ENCODE measurements around the gene SPINT3. TPM values are rescaled to one million over a fixed set of nuclear protein-coding genes. Genes with fewer than 3 reads are reported as not detected.

The SPINT3 gene
- total and polyA plus RNA-seq, 4 donors, result 0.18 TPM; not detected in 3

- no peak for DNase-seq
These were observed 5.1 kb downstream of the SPINT3 start for GRCh38 chr20:45510242-45510862.

GRCh38 chr20:45509091-45509490 lies 6.3 kb downstream of the SPINT3 start:
- 59 to 85% methylated on average over 4 of the region's 4 CpGs for WGBS, 2 donors
- Histone ChIP-seq H3K9ac (ENCODE audit: insufficient read depth in 1 of 2, low read length in 2 of 2) (no peak overlapping the region), H3K4me3 (no peak overlapping the region), H3K27me3 (ENCODE audit: control insufficient read depth in 3 of 3, insufficient read depth in 3 of 3, low read length in 2 of 3) (no peaks in the 10 kb centered on the region), H3K4me1 (ENCODE audit: control insufficient read depth in 5 of 5, insufficient read depth in 5 of 5, low read length in 5 of 5) (no peaks in the 10 kb centered on the region), H3K27ac (ENCODE audit: low read depth in 1 of 2, low read length in 1 of 2) (no peak overlapping the region), H3K36me3 (ENCODE audit: control insufficient read depth in 4 of 4, insufficient read depth in 4 of 4, low read length in 4 of 4) (no peaks in the 10 kb centered on the region), H3K9me3 (ENCODE audit: control insufficient read depth in 4 of 4, insufficient read depth in 3 of 4, low read length in 3 of 4) (peaks cover 0 to 2% (median 0%) of the 10 kb centered on the region in 4 donors)
- TF ChIP-seq CTCF (IDR thresholded peaks at IDR 0.05; ENCODE audit: control extremely low read depth, extremely low read depth), result no peak
- ATAC-seq (ENCODE audit: insufficient read depth, low FRiP score) (no peak), DNase-seq (no peak)

More at GRCh38 chr20:45510242-45510862, 5.1 kb downstream of the SPINT3 start:
- H3K27me3 ChIP-seq (ENCODE audit: control insufficient read depth in 3 of 3, insufficient read depth in 3 of 3, low read length in 2 of 3), result no peaks in the 10 kb centered on the region
- H3K9ac ChIP-seq (ENCODE audit: insufficient read depth in 1 of 2, low read length in 2 of 2), result no peak overlapping the region
- H3K4me1 ChIP-seq (ENCODE audit: control insufficient read depth in 5 of 5, insufficient read depth in 5 of 5, low read length in 5 of 5), result no peaks in the 10 kb centered on the region
- no peak for ATAC-seq (ENCODE audit: insufficient read depth, low FRiP score)
- H3K36me3 ChIP-seq (ENCODE audit: control insufficient read depth in 4 of 4, insufficient read depth in 4 of 4, low read length in 4 of 4), result no peaks in the 10 kb centered on the region
- no peak overlapping the region for H3K27ac ChIP-seq (ENCODE audit: low read depth in 1 of 2, low read length in 1 of 2)
- H3K9me3 ChIP-seq (ENCODE audit: control insufficient read depth in 4 of 4, insufficient read depth in 3 of 4, low read length in 3 of 4), result no peaks in the 10 kb centered on the region
- WGBS, 2 donors, result 85 to 94% methylated on average over 5 of the region's 5 CpGs
- H3K4me3 ChIP-seq, result no peak overlapping the region
- no peak for TF ChIP-seq CTCF (IDR thresholded peaks at IDR 0.05; ENCODE audit: control extremely low read depth, extremely low read depth)

- no peak for TF ChIP-seq CTCF (IDR thresholded peaks at IDR 0.05; ENCODE audit: control extremely low read depth, extremely low read depth)
- no peak for DNase-seq
- 73 to 80% methylated on average over 7 of the region's 7 CpGs for WGBS, 2 donors
These were observed 7.1 kb downstream of the SPINT3 start for GRCh38 chr20:45508068-45508886.

More at GRCh38 chr20:45508068-45508886, 7.1 kb downstream of the SPINT3 start:
- no peaks in the 10 kb centered on the region for H3K4me1 ChIP-seq (ENCODE audit: control insufficient read depth in 5 of 5, insufficient read depth in 5 of 5, low read length in 5 of 5)
- peaks cover 0 to 2% (median 0%) of the 10 kb centered on the region in 4 donors for H3K9me3 ChIP-seq (ENCODE audit: control insufficient read depth in 4 of 4, insufficient read depth in 3 of 4, low read length in 3 of 4)
- H3K27ac ChIP-seq (ENCODE audit: low read depth in 1 of 2, low read length in 1 of 2), result no peak overlapping the region
- no peak overlapping the region for H3K4me3 ChIP-seq
- H3K27me3 ChIP-seq (ENCODE audit: control insufficient read depth in 3 of 3, insufficient read depth in 3 of 3, low read length in 2 of 3), result no peaks in the 10 kb centered on the region
- no peak overlapping the region for H3K9ac ChIP-seq (ENCODE audit: insufficient read depth in 1 of 2, low read length in 2 of 2)
- no peak for ATAC-seq (ENCODE audit: insufficient read depth, low FRiP score)
- no peaks in the 10 kb centered on the region for H3K36me3 ChIP-seq (ENCODE audit: control insufficient read depth in 4 of 4, insufficient read depth in 4 of 4, low read length in 4 of 4)

Measured in lung (tissue), 12 donors.